ENCODE results near the gene THAP11. TPM values are rescaled to one million over a fixed set of nuclear protein-coding genes. Genes with fewer than 3 reads are reported as not detected.

Gene THAP11
- total and polyA plus RNA-seq, 2 of the 13 experiments (the other 11 are each of a cell fraction or from before 2014, with no cell fraction given), result 44.2 to 53.4 TPM

DNA sequence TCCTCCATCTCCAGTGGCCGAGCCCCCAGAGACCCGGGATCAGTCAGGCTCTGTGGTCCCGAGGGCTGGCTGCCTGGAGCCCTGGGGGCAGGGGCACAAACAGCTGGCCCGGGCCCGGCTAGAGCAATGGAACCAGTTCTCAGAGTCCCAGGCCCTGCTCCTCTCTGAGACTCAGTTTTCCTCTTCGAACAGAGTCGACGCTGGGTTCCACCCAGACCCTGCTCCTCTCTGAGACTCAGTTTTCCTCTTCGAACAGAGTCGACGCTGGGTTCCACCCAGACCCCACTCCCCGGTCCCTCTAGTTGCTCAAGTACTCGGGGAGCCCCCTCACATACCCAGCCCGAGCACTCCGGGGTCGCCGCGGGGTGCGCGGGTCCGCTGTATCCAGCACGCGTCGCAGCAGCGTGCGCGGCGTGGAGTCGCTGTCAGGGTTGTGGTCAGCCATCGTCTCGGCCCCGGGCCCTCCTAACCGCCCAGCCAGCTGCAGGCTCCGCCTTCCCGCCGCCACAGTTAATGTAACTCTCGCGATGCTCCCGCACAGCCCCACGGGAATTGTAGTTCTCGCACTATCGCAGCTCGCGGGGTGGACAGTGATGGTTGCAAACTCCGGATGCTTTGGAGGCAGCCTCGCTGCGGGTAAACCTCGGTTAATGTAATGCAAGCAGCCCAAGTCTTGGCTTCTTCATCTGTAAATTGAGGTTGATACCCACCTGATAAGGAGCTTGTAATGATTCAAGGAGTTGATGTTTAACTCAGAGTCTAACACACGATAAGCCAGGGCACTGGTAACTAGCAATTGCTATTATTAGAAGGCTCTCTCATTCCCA, 8.5 kb upstream of the THAP11 start (continued):
- TF ChIP-seq ZFYVE20 (CRISPR knock-in tag; IDR thresholded peaks at IDR 0.05; ENCODE audit: borderline replicate concordance, low read depth), result 0 out of 2 replicates have a peak, but pooled peaks have one; percentile 33
- TF ChIP-seq, protein P1, sequence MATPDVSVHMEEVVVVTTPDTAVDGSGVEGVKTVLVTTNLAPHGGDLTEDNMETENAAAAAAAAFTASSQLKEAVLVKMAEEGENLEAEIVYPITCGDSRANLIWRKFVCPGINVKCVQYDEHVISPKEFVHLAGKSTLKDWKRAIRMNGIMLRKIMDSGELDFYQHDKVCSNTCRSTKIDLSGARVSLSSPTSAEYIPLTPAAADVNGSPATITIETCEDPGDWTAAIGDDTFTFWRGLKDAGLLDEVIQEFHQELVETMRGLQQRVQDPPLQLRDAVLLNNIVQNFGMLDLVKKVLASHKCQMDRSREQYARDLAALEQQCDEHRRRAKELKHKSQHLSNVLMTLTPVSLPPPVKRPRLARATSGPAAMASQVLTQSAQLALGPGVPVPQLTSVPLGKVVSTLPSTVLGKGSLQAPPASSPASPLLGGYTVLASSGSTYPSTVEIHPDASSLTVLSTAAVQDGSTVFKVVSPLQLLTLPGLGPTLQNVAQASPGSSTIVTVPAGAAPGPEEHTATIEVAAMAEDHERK (CRISPR knock-in tag; IDR thresholded peaks at IDR 0.05; ENCODE audit: low read depth), result peak; percentile 38; the same call in 1 of the 2 replicates
- TF ChIP-seq TCF7L2 (IDR thresholded peaks at IDR 0.05; ENCODE audit: low read depth, low read length), result no peak
- TF ChIP-seq PHF20 (CRISPR knock-in tag; IDR thresholded peaks at IDR 0.05), result peak; percentile 85
- peak; percentile 97 for TF ChIP-seq NRL (CRISPR knock-in tag; IDR thresholded peaks at IDR 0.05; ENCODE audit: borderline replicate concordance)
- TF ChIP-seq MATR3 (CRISPR knock-in tag; IDR thresholded peaks at IDR 0.05), result no peak
- no peak for TF ChIP-seq CCAR2 (optimal IDR thresholded peaks at IDR 0.05; ENCODE audit: low read depth, low read length)
- TF ChIP-seq BRF2 (CRISPR knock-in tag; IDR thresholded peaks at IDR 0.05), result 0 out of 2 replicates have a peak, but pooled peaks have one; percentile 70
- TF ChIP-seq ZNF30 (CRISPR knock-in tag; IDR thresholded peaks at IDR 0.05), result 0 out of 2 replicates have a peak, but pooled peaks have one; percentile 53
- peak; percentile 76 for TF ChIP-seq MEIS2 (CRISPR knock-in tag; IDR thresholded peaks at IDR 0.05)
- TF ChIP-seq, protein P2, sequence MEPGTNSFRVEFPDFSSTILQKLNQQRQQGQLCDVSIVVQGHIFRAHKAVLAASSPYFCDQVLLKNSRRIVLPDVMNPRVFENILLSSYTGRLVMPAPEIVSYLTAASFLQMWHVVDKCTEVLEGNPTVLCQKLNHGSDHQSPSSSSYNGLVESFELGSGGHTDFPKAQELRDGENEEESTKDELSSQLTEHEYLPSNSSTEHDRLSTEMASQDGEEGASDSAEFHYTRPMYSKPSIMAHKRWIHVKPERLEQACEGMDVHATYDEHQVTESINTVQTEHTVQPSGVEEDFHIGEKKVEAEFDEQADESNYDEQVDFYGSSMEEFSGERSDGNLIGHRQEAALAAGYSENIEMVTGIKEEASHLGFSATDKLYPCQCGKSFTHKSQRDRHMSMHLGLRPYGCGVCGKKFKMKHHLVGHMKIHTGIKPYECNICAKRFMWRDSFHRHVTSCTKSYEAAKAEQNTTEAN (CRISPR knock-in tag; conservative IDR thresholded peaks at IDR 0.05), result peak; percentile 70; the same call in 1 of the 2 replicates
- TF ChIP-seq ZMAT3 (CRISPR knock-in tag; conservative IDR thresholded peaks at IDR 0.05), result peak; percentile 59; the same call in 1 of the 2 replicates
- TF ChIP-seq ZBTB49 (CRISPR knock-in tag; IDR thresholded peaks at IDR 0.05; ENCODE audit: borderline replicate concordance), result no peak; the same call in 1 of the 2 replicates
- TF ChIP-seq CEBPB (IDR thresholded peaks at IDR 0.05; ENCODE audit: borderline replicate concordance, low read depth, low read length), result no peak
- peak; percentile 65; the same call in 1 of the 2 replicates for TF ChIP-seq MYPOP (CRISPR knock-in tag; IDR thresholded peaks at IDR 0.05)
- peak; percentile 91 for TF ChIP-seq ZNF350 (CRISPR knock-in tag; IDR thresholded peaks at IDR 0.05; ENCODE audit: borderline replicate concordance, low read depth)
- peak; percentile 41 for TF ChIP-seq ZNF451 (CRISPR knock-in tag; IDR thresholded peaks at IDR 0.05)
- TF ChIP-seq ZNF766 (CRISPR knock-in tag; IDR thresholded peaks at IDR 0.05; ENCODE audit: borderline replicate concordance), result no peak
- peak; percentile 94; the same call in 1 of the 2 replicates for TF ChIP-seq BRD4 (CRISPR knock-in tag; IDR thresholded peaks at IDR 0.05)
- TF ChIP-seq, protein P3, sequence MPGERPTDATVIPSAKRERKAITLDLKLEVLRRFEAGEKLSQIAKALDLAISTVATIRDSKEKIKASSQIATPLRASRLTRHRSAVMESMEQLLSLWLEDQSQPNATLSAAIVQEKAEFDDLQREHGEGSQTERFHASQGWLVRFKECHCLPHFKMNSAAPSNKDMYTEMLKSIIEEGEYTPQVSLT (CRISPR knock-in tag; IDR thresholded peaks at IDR 0.05; ENCODE audit: borderline replicate concordance, low read depth), result peak; percentile 73; the same call in 1 of the 2 replicates

All from HepG2 (cell line).